Measurements from ENCODE around the gene KANK2.
"Not testable (repeated sequence)": the region's sequence is repeated elsewhere in the genome, so short reads cannot be mapped to it uniquely, and the experiment has no call there.

The KANK2 gene

GRCh38 chr19:11180346-11180745 is 17.0 kb downstream of the KANK2 start:
- DNase-seq: no peak
- TF ChIP-seq GATA1 (IDR thresholded peaks at IDR 0.05; ENCODE audit: low read depth, low read length) (no peak), POLR2A (IDR thresholded peaks at IDR 0.05; ENCODE audit: low read length) (no peak)

GRCh38 chr19:11179716-11180297 is 17.5 kb downstream of the KANK2 start:
- no peak for DNase-seq
- no peak for TF ChIP-seq GATA1 (IDR thresholded peaks at IDR 0.05; ENCODE audit: low read depth, low read length)
- no peak for TF ChIP-seq POLR2A (IDR thresholded peaks at IDR 0.05; ENCODE audit: low read length)

- not testable (repeated sequence) for DNase-seq
Measured at GRCh38 chr19:11179145-11179465, 18.2 kb downstream of the KANK2 start.

GRCh38 chr19:11177592-11177991 is 19.8 kb downstream of the KANK2 start:
- TF ChIP-seq GATA1 (IDR thresholded peaks at IDR 0.05; ENCODE audit: low read depth, low read length) (no peak), POLR2A (IDR thresholded peaks at IDR 0.05; ENCODE audit: low read length) (no peak)
- no peak for DNase-seq

GRCh38 chr19:11176466-11177193 is 20.7 kb downstream of the KANK2 start:
- TF ChIP-seq GATA1 (IDR thresholded peaks at IDR 0.05; ENCODE audit: low read depth, low read length) (no peak), POLR2A (IDR thresholded peaks at IDR 0.05; ENCODE audit: low read length) (no peak)

GRCh38 chr19:11175920-11176319 is 21.4 kb downstream of the KANK2 start:
- TF ChIP-seq POLR2A (IDR thresholded peaks at IDR 0.05; ENCODE audit: low read length) (no peak), GATA1 (IDR thresholded peaks at IDR 0.05; ENCODE audit: low read depth, low read length) (no peak)
- no peak for DNase-seq

More at GRCh38 chr19:11176466-11177193, 20.7 kb downstream of the KANK2 start:
- no peak for DNase-seq

- DNase-seq: no peak
- no peak for TF ChIP-seq POLR2A (IDR thresholded peaks at IDR 0.05; ENCODE audit: low read length)
- no peak for TF ChIP-seq GATA1 (IDR thresholded peaks at IDR 0.05; ENCODE audit: low read depth, low read length)
Measured at GRCh38 chr19:11174336-11174735, 23.0 kb downstream of the KANK2 start.

- TF ChIP-seq POLR2A (IDR thresholded peaks at IDR 0.05; ENCODE audit: low read length) (no peak), GATA1 (IDR thresholded peaks at IDR 0.05; ENCODE audit: low read depth, low read length) (no peak)
- DNase-seq: no peak
Measured at GRCh38 chr19:11173516-11174155, 23.7 kb downstream of the KANK2 start.

- no peak for DNase-seq
- TF ChIP-seq GATA1 (IDR thresholded peaks at IDR 0.05; ENCODE audit: low read depth, low read length): no peak
- TF ChIP-seq POLR2A (IDR thresholded peaks at IDR 0.05; ENCODE audit: low read length): no peak
Measured at GRCh38 chr19:11172576-11172975, 24.8 kb downstream of the KANK2 start.

GRCh38 chr19:11171144-11171543 is 26.2 kb downstream of the KANK2 start:
- no peak for DNase-seq
- TF ChIP-seq GATA1 (IDR thresholded peaks at IDR 0.05; ENCODE audit: low read depth, low read length) (no peak), POLR2A (IDR thresholded peaks at IDR 0.05; ENCODE audit: low read length) (no peak)

- TF ChIP-seq GATA1 (IDR thresholded peaks at IDR 0.05; ENCODE audit: low read depth, low read length): no peak
- no peak for TF ChIP-seq POLR2A (IDR thresholded peaks at IDR 0.05; ENCODE audit: low read length)
Measured at GRCh38 chr19:11169896-11170678, 27.3 kb downstream of the KANK2 start.

GRCh38 chr19:11168568-11168967 is 28.8 kb downstream of the KANK2 start:
- DNase-seq: no peak
- no peak for TF ChIP-seq GATA1 (IDR thresholded peaks at IDR 0.05; ENCODE audit: low read depth, low read length)

More at GRCh38 chr19:11169896-11170678, 27.3 kb downstream of the KANK2 start:
- DNase-seq: no peak

GRCh38 chr19:11166281-11167142 is 30.8 kb downstream of the KANK2 start:
- TF ChIP-seq GATA1 (IDR thresholded peaks at IDR 0.05; ENCODE audit: low read depth, low read length) (no peak), POLR2A (IDR thresholded peaks at IDR 0.05; ENCODE audit: low read length) (no peak)
- no peak for DNase-seq

Data from erythroblast (primary cell).